HG02938 (cell line): ENCODE data around the gene TMEM140.
"Not testable (repeated sequence)": the region's sequence is repeated elsewhere in the genome, so short reads cannot be mapped to it uniquely, and the experiment has no call there.

Experiments
- ATAC-seq: cut with Tn5 transposase; IDR thresholded peaks from one replicate; pipeline ENCODE4 v1.9.1; 2021; ENCODE audit warnings: mild to moderate bottlenecking, moderate library complexity; ENCODE audit not compliant: unreplicated experiment

The TMEM140 gene

GRCh38 chr7:135171581-135172291, 23.9 kb downstream of the TMEM140 start:
- ATAC-seq = not testable (repeated sequence)

GRCh38 chr7:135173916-135174315, 26.0 kb downstream of the TMEM140 start:
- not testable (repeated sequence) for ATAC-seq

GRCh38 chr7:135174941-135175340, 27.1 kb downstream of the TMEM140 start:
- no peak for ATAC-seq

- ATAC-seq = no peak
Measured at GRCh38 chr7:135175931-135176330, 28.1 kb downstream of the TMEM140 start.

GRCh38 chr7:135177028-135177696, 29.3 kb downstream of the TMEM140 start:
- ATAC-seq = no peak

- ATAC-seq = no peak
Measured at GRCh38 chr7:135178364-135178763, 30.5 kb downstream of the TMEM140 start.

GRCh38 chr7:135179321-135179925, 31.6 kb downstream of the TMEM140 start:
- no peak for ATAC-seq

GRCh38 chr7:135180122-135180521, 32.2 kb downstream of the TMEM140 start:
- no peak for ATAC-seq

GRCh38 chr7:135181261-135181928, 33.5 kb downstream of the TMEM140 start:
- ATAC-seq = no peak

GRCh38 chr7:135181929-135182678, 34.2 kb downstream of the TMEM140 start:
- ATAC-seq = no peak

GRCh38 chr7:135183478-135183877, 35.6 kb downstream of the TMEM140 start:
- no peak for ATAC-seq

- ATAC-seq = no peak
Measured at GRCh38 chr7:135184254-135184841, 36.5 kb downstream of the TMEM140 start.

- no peak for ATAC-seq
Measured at GRCh38 chr7:135185471-135186260, 37.8 kb downstream of the TMEM140 start.

GRCh38 chr7:135186261-135186540, 38.3 kb downstream of the TMEM140 start:
- peak; percentile 14 for ATAC-seq

- ATAC-seq = peak; percentile 72
Measured at GRCh38 chr7:135186841-135187253, 39.0 kb downstream of the TMEM140 start.

GRCh38 chr7:135188298-135188984, 40.6 kb downstream of the TMEM140 start:
- ATAC-seq = peak; percentile 32

- no peak for ATAC-seq
Measured at GRCh38 chr7:135189221-135189662, 41.4 kb downstream of the TMEM140 start.

- no peak for ATAC-seq
Measured at GRCh38 chr7:135189961-135190360, 42.1 kb downstream of the TMEM140 start.

GRCh38 chr7:135190703-135191102, 42.8 kb downstream of the TMEM140 start:
- no peak for ATAC-seq
